HepG2 (cell line): Measurements from ENCODE around the gene TAF6. TPM values are rescaled to one million over a fixed set of nuclear protein-coding genes. Genes with fewer than 3 reads are reported as not detected.
A peak's percentile ranks its signal among the peaks of the same experiment; 100 is the strongest.

ENCODE experiments used
- ARNT2 ChIP-seq: sonication (generic); formaldehyde crosslinking; IDR thresholded peaks from 2 replicates; pipeline ENCODE4 v1.8.0; 2022; ENCODE audit warnings: mild to moderate bottlenecking, low read depth, missing genetic modification reagents, moderate library complexity
- ATF7 ChIP-seq, 2 experiments: fragments of 450-650 bp in 1 of 2; sonication (generic) in 1 of 2; formaldehyde crosslinking in 1 of 2; IDR thresholded peaks; 2 replicates each; pipeline versions ENCODE4 v1.4.0 to v1.6.1; 2016 to 2020; ENCODE audit warnings: antibody characterized with exemption in 1 of 2, mild to moderate bottlenecking in 1 of 2, missing genetic modification reagents in 1 of 2
- ELF1 ChIP-seq: sonication (generic); formaldehyde crosslinking; IDR thresholded peaks from 2 replicates; pipeline ENCODE4 v1.4.0; 2020; ENCODE audit warnings: missing genetic modification reagents
- FOXA1 ChIP-seq, 2 experiments: fragments of 450-650 bp in 1 of 2; sonication (generic) in 1 of 2; formaldehyde crosslinking in 1 of 2; IDR thresholded peaks; 2 replicates each; pipeline versions ENCODE4 v1.4.0 to v1.6.1; 2016 to 2020; ENCODE audit warnings: missing genetic modification reagents in 1 of 2
- KLF16 ChIP-seq, 2 experiments: sonication (generic) in 1 of 2; formaldehyde crosslinking in 1 of 2; IDR thresholded peaks; 2 replicates each; pipeline versions ENCODE4 v1.6.1 to v1.8.0; 2016 to 2023; ENCODE audit warnings: missing genetic modification reagents in 2 of 2, missing compliant biosample characterization in 1 of 2
- NBN ChIP-seq: fragments of 450-650 bp; conservative IDR thresholded peaks from 2 replicates; pipeline ENCODE4 v1.6.1; 2017
- SAP130 ChIP-seq: IDR thresholded peaks from 2 replicates; pipeline ENCODE4 v1.6.1; 2016; ENCODE audit warnings: low read depth
- SKI ChIP-seq: fragments of 450-650 bp; IDR thresholded peaks from one replicate; pipeline ENCODE4 v1.6.1; 2018; ENCODE audit warnings: mild to moderate bottlenecking; ENCODE audit not compliant: partially characterized antibody
- SMAD9 ChIP-seq: sonication (generic); formaldehyde crosslinking; IDR thresholded peaks from 2 replicates; pipeline ENCODE4 v1.5.1; 2020; ENCODE audit warnings: mild to moderate bottlenecking, missing genetic modification reagents
- SSRP1 ChIP-seq: IDR thresholded peaks from 2 replicates; pipeline ENCODE4 v1.6.1; 2016; ENCODE audit warnings: control low read depth
- YEATS2 ChIP-seq: sonication (generic); formaldehyde crosslinking; IDR thresholded peaks from 2 replicates; pipeline ENCODE4 v1.4.0; 2020; ENCODE audit warnings: missing genetic modification reagents, borderline replicate concordance
- ZBTB38 ChIP-seq: sonication (generic); formaldehyde crosslinking; IDR thresholded peaks from 2 replicates; pipeline ENCODE4 v1.5.1; 2020; ENCODE audit warnings: mild to moderate bottlenecking, missing genetic modification reagents
- ZNF20 ChIP-seq: sonication (generic); formaldehyde crosslinking; IDR thresholded peaks from 2 replicates; pipeline ENCODE4 v1.4.0; 2020; ENCODE audit warnings: mild to moderate bottlenecking, moderate library complexity, missing genetic modification reagents
- ZNF234 ChIP-seq: sonication (generic); formaldehyde crosslinking; conservative IDR thresholded peaks from 2 replicates; pipeline ENCODE4 v1.5.1; 2020; ENCODE audit warnings: mild to moderate bottlenecking, missing genetic modification reagents
- ZNF292 ChIP-seq: sonication (generic); formaldehyde crosslinking; IDR thresholded peaks from 2 replicates; pipeline ENCODE4 v1.8.1; 2022; ENCODE audit warnings: mild to moderate bottlenecking, low read depth, missing genetic modification reagents, borderline replicate concordance
- ZNF605 ChIP-seq: sonication (generic); formaldehyde crosslinking; IDR thresholded peaks from 2 replicates; pipeline ENCODE4 v1.8.0; 2022; ENCODE audit warnings: mild to moderate bottlenecking, missing genetic modification reagents
- ZNF7 ChIP-seq: IDR thresholded peaks from 2 replicates; pipeline ENCODE4 v1.6.1; 2016; ENCODE audit warnings: missing biosample characterization, missing genetic modification reagents
- ZNF703 ChIP-seq: sonication (generic); formaldehyde crosslinking; IDR thresholded peaks from 2 replicates; pipeline ENCODE4 v1.5.1; 2020; ENCODE audit warnings: missing genetic modification reagents, mild to moderate bottlenecking, moderate library complexity, borderline replicate concordance
- ZNF775 ChIP-seq: sonication (generic); formaldehyde crosslinking; IDR thresholded peaks from 2 replicates; pipeline ENCODE4 v1.4.0; 2020; ENCODE audit warnings: missing genetic modification reagents, mild to moderate bottlenecking, moderate library complexity, borderline replicate concordance
- ZNF788 ChIP-seq: sonication (generic); formaldehyde crosslinking; IDR thresholded peaks from 2 replicates; pipeline ENCODE4 v1.5.0; 2020; ENCODE audit warnings: mild to moderate bottlenecking, missing genetic modification reagents, borderline replicate concordance
- polyA plus RNA-seq, 8 experiments: library from polyadenylated mRNA; depleted of rRNA in 3 of 8; stranded (reverse) in 7 of 8; unstranded in 1 of 8; fragments of >200 nt; fragmentation: Illumina TruSeq in 4 of 8; extraction: Trizol in 4 of 8; gene quantifications; 2 replicates each; pipeline versions ENCODE4 v1.2.1 to v1.2.3, GENCODE V29; 2011 to 2016; ENCODE audit warnings: low read depth in 4 of 8, missing spikeins in 1 of 8, mixed read lengths in 1 of 8; ENCODE audit not compliant: insufficient read depth in 1 of 8
- total RNA-seq, 5 experiments: library from RNA; depleted of rRNA; stranded (reverse); fragments of >200 nt; fragmentation: Illumina TruSeq; extraction: Trizol; gene quantifications; 2 replicates each; pipeline ENCODE4 v1.2.3, GENCODE V29; 2016; ENCODE audit warnings: low read depth in 1 of 5
- TF ChIP-seq, protein P1 (sequence below): sonication (generic); formaldehyde crosslinking; IDR thresholded peaks from 2 replicates; pipeline ENCODE4 v1.8.0; 2022; ENCODE audit warnings: low read depth, missing genetic modification reagents
- TF ChIP-seq, protein P2 (sequence below): IDR thresholded peaks from 2 replicates; pipeline ENCODE4 v1.6.1; 2016; ENCODE audit warnings: missing compliant biosample characterization, missing genetic modification reagents, borderline replicate concordance
- TF ChIP-seq, protein P3 (sequence below): IDR thresholded peaks from 2 replicates; pipeline ENCODE4 v1.6.1; 2016; ENCODE audit warnings: low read depth, control low read depth
- TF ChIP-seq, protein P4 (sequence below): sonication (generic); IDR thresholded peaks from 2 replicates; pipeline ENCODE4 v1.6.1; 2016; ENCODE audit warnings: low read depth, borderline replicate concordance
- TF ChIP-seq, protein P5 (sequence below): IDR thresholded peaks from 2 replicates; pipeline ENCODE4 v1.6.1; 2016; ENCODE audit warnings: missing compliant biosample characterization, missing genetic modification reagents, borderline replicate concordance

TAF6 gene
- total and polyA plus RNA-seq, 2 of the 13 experiments (the other 11 are each of a cell fraction or from before 2014, with no cell fraction given): 12.9 to 18.8 TPM

DNA sequence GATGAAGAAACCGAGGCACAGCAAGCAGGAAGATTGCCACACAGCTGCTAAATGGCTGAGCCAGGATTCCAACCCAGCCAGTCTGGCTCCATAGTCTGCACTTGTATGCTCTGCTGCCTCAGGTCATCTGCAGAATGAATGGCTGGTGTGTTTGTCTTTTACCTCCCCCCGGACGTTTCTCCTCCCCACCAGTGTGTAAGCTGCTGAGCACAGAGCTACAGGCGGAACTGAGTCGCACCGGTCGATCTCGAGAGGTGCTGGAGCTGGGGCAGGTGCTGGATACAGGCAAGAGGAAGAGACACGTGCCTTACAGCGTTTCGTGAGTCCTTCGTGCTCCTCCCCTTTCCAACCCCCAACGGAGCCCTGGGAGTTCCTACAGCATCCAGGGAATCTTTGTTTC, 2.9 kb upstream of the TAF6 start (continued):
- TF ChIP-seq ATF7 (IDR thresholded peaks at IDR 0.05): no peak
- TF ChIP-seq ATF7 (CRISPR knock-in tag; IDR thresholded peaks at IDR 0.05): no peak
- TF ChIP-seq ZNF292 (CRISPR knock-in tag): peak; percentile 68; the same call in 1 of the 2 replicates
- TF ChIP-seq ZNF788 (CRISPR knock-in tag): peak; percentile 79; the same call in 1 of the 2 replicates
- TF ChIP-seq, protein P1, sequence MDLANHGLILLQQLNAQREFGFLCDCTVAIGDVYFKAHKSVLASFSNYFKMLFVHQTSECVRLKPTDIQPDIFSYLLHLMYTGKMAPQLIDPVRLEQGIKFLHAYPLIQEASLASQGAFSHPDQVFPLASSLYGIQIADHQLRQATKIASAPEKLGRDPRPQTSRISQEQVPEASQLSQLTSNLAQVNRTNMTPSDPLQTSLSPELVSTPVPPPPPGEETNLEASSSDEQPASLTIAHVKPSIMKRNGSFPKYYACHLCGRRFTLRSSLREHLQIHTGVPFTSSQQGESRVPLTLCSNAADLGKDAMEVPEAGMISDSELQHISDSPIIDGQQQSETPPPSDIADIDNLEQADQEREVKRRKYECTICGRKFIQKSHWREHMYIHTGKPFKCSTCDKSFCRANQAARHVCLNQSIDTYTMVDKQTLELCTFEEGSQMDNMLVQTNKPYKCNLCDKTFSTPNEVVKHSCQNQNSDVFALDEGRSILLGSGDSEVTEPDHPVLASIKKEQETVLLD (CRISPR knock-in tag): 0 out of 2 replicates have a peak, but pooled peaks have one; percentile 35
- TF ChIP-seq ZBTB38 (CRISPR knock-in tag): peak; percentile 67; the same call in 1 of the 2 replicates
- TF ChIP-seq SMAD9: no peak
- peak; percentile 84 for TF ChIP-seq SAP130 (CRISPR knock-in tag)
- TF ChIP-seq NBN: no peak
- peak; percentile 38; the same call in 1 of the 2 replicates for TF ChIP-seq ZNF605
- TF ChIP-seq ZNF775 (CRISPR knock-in tag): no peak
- TF ChIP-seq, protein P2, sequence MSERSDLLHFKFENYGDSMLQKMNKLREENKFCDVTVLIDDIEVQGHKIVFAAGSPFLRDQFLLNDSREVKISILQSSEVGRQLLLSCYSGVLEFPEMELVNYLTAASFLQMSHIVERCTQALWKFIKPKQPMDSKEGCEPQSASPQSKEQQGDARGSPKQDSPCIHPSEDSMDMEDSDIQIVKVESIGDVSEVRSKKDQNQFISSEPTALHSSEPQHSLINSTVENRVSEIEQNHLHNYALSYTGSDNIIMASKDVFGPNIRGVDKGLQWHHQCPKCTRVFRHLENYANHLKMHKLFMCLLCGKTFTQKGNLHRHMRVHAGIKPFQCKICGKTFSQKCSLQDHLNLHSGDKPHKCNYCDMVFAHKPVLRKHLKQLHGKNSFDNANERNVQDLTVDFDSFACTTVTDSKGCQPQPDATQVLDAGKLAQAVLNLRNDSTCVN (CRISPR knock-in tag): peak; percentile 49; the same call in 1 of the 2 replicates
- peak; percentile 75; the same call in 1 of the 2 replicates for TF ChIP-seq SSRP1
- TF ChIP-seq ZNF234: no peak
- TF ChIP-seq, protein P3, sequence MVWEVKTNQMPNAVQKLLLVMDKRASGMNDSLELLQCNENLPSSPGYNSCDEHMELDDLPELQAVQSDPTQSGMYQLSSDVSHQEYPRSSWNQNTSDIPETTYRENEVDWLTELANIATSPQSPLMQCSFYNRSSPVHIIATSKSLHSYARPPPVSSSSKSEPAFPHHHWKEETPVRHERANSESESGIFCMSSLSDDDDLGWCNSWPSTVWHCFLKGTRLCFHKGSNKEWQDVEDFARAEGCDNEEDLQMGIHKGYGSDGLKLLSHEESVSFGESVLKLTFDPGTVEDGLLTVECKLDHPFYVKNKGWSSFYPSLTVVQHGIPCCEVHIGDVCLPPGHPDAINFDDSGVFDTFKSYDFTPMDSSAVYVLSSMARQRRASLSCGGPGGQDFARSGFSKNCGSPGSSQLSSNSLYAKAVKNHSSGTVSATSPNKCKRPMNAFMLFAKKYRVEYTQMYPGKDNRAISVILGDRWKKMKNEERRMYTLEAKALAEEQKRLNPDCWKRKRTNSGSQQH: peak; percentile 83; the same call in 1 of the 2 replicates
- TF ChIP-seq ELF1 (CRISPR knock-in tag): peak; percentile 50; the same call in 1 of the 2 replicates
- TF ChIP-seq, protein P4, sequence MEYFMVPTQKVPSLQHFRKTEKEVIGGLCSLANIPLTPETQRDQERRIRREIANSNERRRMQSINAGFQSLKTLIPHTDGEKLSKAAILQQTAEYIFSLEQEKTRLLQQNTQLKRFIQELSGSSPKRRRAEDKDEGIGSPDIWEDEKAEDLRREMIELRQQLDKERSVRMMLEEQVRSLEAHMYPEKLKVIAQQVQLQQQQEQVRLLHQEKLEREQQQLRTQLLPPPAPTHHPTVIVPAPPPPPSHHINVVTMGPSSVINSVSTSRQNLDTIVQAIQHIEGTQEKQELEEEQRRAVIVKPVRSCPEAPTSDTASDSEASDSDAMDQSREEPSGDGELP: peak; percentile 45; the same call in 1 of the 2 replicates
- no peak for TF ChIP-seq FOXA1 (IDR thresholded peaks at IDR 0.05)
- TF ChIP-seq FOXA1 (CRISPR knock-in tag; IDR thresholded peaks at IDR 0.05): peak; percentile 65; the same call in 1 of the 2 replicates
- TF ChIP-seq KLF16 (CRISPR knock-in tag; IDR thresholded peaks at IDR 0.05): peak in 1 of 2 experiments; percentile 69; a peak in 1 of 4 replicates
- TF ChIP-seq ZNF7 (CRISPR knock-in tag): peak; percentile 85
- TF ChIP-seq, protein P5, sequence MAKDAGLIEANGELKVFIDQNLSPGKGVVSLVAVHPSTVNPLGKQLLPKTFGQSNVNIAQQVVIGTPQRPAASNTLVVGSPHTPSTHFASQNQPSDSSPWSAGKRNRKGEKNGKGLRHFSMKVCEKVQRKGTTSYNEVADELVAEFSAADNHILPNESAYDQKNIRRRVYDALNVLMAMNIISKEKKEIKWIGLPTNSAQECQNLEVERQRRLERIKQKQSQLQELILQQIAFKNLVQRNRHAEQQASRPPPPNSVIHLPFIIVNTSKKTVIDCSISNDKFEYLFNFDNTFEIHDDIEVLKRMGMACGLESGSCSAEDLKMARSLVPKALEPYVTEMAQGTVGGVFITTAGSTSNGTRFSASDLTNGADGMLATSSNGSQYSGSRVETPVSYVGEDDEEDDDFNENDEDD (CRISPR knock-in tag): peak; percentile 78; the same call in 1 of the 2 replicates
- TF ChIP-seq ARNT2 (CRISPR knock-in tag): peak; percentile 54; the same call in 1 of the 2 replicates
- TF ChIP-seq SKI: peak; percentile 44
- TF ChIP-seq YEATS2 (CRISPR knock-in tag): peak; percentile 41; the same call in 1 of the 2 replicates
- TF ChIP-seq ZNF703 (CRISPR knock-in tag): no peak
- no peak for TF ChIP-seq ZNF20 (CRISPR knock-in tag)
